ENCODE results near the gene LTBR. TPM values are rescaled to one million over a fixed set of nuclear protein-coding genes. Genes with fewer than 3 reads are reported as not detected.

The LTBR gene
- total RNA-seq, 1 donor = 121 TPM

DNA sequence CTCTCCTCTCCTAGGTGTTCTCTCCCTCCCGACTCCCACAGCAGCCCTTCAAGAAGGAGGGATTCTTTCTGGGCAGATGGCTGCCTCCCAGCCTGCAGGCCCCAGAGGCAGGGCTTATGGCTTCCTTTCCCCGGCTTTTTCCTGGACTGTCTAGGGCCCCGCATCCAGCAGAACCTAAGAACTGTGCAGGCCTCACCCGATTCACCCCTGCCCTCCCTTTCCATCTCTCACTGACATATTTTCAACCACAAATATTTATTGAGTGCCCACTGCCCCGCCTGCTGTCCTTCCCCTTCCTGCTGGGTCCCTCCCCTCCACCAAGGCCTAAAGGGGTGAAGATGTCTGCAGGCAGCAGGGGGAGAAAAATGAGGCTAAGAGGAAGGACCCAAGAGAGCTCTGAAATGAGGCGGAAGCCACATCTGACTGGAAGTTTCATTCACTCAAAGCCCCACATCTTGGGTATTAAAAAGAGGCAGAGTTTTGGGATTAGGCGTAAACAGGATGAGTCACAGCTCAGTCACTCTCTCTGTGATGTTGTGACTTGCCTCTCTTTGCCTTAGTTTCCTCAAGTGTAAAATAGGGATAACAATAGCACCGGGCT is 11.5 kb upstream of the LTBR start:
- Histone ChIP-seq H3K27me3 (ENCODE audit: insufficient read depth, low read length) (no peaks in the 10 kb centered on the region), H3K4me2 (ENCODE audit: insufficient read depth, low read length) (peak overlapping the region; percentile 44), H3K9me3 (ENCODE audit: low read depth, low read length) (no peaks in the 10 kb centered on the region), H3K4me3 (ENCODE audit: insufficient read depth, low read length) (no peak overlapping the region), H4K20me1 (ENCODE audit: insufficient read depth, low read length) (no peaks in the 10 kb centered on the region), H3K27ac (ENCODE audit: low read depth, low read length) (peak overlapping the region; percentile 73), H3K79me2 (ENCODE audit: insufficient read depth, low read length) (no peaks in the 10 kb centered on the region), H2AFZ (ENCODE audit: low read length) (peak overlapping the region; percentile 44), H3K4me1 (ENCODE audit: insufficient read depth, low read length) (peaks cover 41% of the 10 kb centered on the region), H3K36me3 (ENCODE audit: insufficient read depth, low read length) (no peaks in the 10 kb centered on the region)
- TF ChIP-seq, protein P1, sequence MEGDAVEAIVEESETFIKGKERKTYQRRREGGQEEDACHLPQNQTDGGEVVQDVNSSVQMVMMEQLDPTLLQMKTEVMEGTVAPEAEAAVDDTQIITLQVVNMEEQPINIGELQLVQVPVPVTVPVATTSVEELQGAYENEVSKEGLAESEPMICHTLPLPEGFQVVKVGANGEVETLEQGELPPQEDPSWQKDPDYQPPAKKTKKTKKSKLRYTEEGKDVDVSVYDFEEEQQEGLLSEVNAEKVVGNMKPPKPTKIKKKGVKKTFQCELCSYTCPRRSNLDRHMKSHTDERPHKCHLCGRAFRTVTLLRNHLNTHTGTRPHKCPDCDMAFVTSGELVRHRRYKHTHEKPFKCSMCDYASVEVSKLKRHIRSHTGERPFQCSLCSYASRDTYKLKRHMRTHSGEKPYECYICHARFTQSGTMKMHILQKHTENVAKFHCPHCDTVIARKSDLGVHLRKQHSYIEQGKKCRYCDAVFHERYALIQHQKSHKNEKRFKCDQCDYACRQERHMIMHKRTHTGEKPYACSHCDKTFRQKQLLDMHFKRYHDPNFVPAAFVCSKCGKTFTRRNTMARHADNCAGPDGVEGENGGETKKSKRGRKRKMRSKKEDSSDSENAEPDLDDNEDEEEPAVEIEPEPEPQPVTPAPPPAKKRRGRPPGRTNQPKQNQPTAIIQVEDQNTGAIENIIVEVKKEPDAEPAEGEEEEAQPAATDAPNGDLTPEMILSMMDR (IDR thresholded peaks at IDR 0.05; ENCODE audit: extremely low read depth, low read depth, low read length) = no peak
- DNase-seq (ENCODE audit: insufficient read length, low spot score, missing footprints) = peak; percentile 95

DNA sequence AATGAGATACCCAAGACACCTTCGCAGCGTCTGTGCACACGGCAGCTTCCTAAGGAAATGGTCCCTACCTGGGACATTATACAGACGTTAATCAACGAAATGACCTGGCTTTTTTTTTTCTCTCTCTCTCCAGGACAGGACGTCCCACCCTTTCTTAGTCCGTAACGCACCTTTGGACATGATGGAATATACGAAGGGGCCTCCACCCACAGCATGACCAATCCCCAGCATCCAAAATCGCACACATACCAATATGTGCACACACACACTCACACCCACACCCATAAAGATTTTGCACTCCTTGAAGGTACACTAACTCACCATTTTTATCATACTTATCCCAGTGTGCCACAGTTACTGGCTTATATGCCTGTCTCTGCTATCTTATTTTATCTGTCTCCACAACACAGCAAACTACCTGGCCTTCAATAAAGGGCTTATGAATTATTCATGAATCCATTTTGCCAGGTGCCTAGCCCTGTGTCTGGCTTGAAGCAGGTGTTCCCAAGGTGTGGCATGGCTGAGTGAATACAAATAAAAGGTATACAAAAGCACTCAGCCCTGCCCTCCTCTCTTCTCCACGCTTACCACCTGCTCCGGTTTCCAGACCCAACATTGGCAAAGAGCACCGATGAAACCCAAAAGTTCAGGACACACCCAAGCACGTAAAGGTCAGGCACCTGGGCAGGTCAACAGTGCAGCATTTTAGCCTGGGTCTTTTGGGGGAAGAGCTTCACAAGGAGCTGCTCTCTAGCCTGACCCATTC is 10.8 kb upstream of the LTBR start:
- H3K4me1 ChIP-seq (ENCODE audit: insufficient read depth, low read length) = peaks cover 43% of the 10 kb centered on the region
- H3K4me3 ChIP-seq (ENCODE audit: insufficient read depth, low read length) = no peak overlapping the region
- no peak overlapping the region for H2AFZ ChIP-seq (ENCODE audit: low read length)
- H3K4me2 ChIP-seq (ENCODE audit: insufficient read depth, low read length) = peak overlapping the region; percentile 44
- peak overlapping the region; percentile 73 for H3K27ac ChIP-seq (ENCODE audit: low read depth, low read length)
- DNase-seq (ENCODE audit: insufficient read length, low spot score, missing footprints) = peak; percentile 72
- H3K79me2 ChIP-seq (ENCODE audit: insufficient read depth, low read length) = no peaks in the 10 kb centered on the region
- H3K36me3 ChIP-seq (ENCODE audit: insufficient read depth, low read length) = no peaks in the 10 kb centered on the region
- TF ChIP-seq, protein P1 (IDR thresholded peaks at IDR 0.05; ENCODE audit: extremely low read depth, low read depth, low read length) = no peak
- no peaks in the 10 kb centered on the region for H3K9me3 ChIP-seq (ENCODE audit: low read depth, low read length)
- H4K20me1 ChIP-seq (ENCODE audit: insufficient read depth, low read length) = no peaks in the 10 kb centered on the region
- H3K27me3 ChIP-seq (ENCODE audit: insufficient read depth, low read length) = no peaks in the 10 kb centered on the region

DNA sequence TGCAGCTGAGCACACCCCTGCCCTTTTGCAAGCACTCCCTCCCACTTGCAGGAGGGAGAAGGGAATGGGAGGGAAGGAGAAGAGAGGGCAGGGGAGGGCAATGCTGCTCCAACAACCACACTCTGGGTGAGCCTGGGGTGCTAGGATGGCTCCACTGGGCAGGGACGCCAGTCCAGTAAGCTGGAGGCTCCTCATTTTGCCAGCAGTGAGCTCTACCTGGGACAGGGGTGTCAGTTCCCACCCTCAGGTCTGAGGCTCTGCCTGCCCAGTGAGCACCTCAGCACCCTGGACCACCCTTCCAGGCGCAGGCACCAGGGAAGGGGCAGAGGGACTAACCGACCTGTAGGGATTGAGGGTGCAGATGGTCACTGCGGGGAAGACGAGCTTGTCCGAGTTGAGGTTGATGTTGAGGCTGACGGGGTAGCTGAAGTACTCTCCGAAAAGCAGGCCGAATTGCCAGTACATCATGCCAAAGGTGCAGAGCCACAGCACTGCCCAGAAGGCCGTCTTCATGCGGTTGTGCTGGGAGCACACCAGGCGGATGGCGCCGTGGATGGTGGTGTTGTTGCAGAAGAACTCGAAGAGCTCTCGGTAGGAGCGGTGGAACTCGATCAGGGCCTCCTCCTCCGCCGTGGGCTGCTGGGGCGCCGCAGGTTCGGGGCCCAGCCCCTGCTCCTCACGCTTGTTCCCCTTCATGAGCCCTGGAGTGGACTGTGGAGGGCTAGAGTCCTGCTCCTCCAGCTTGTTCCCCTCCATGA is 9.8 kb upstream of the LTBR start:
- TF ChIP-seq, protein P1 (IDR thresholded peaks at IDR 0.05; ENCODE audit: extremely low read depth, low read depth, low read length) = no peak

DNA sequence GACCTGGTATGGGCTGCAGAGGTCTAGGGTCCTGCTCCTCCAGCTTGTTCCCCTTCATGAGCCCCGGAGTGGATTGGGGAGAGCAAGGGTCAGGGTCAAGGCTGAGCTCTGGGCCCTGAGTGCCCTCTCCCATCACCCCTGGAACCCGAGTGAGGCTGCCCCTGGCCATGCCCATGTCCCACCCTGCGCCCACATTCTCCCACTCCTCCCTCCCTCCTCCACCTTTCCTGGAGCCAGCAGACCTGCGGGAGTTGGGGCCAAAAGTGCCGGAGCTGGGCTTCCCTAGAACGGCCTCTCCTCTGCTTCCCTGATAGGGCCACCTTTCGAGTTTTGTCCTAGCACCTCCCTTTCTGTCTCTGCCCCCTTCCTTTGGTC is 9.2 kb upstream of the LTBR start:
- no peaks in the 10 kb centered on the region for H3K79me2 ChIP-seq (ENCODE audit: insufficient read depth, low read length)
- H3K4me3 ChIP-seq (ENCODE audit: insufficient read depth, low read length) = no peak overlapping the region
- H3K4me1 ChIP-seq (ENCODE audit: insufficient read depth, low read length) = peaks cover 43% of the 10 kb centered on the region
- H2AFZ ChIP-seq (ENCODE audit: low read length) = no peak overlapping the region
- H3K9me3 ChIP-seq (ENCODE audit: low read depth, low read length) = no peaks in the 10 kb centered on the region
- no peak for DNase-seq (ENCODE audit: insufficient read length, low spot score, missing footprints)
- H3K27me3 ChIP-seq (ENCODE audit: insufficient read depth, low read length) = no peaks in the 10 kb centered on the region
- no peaks in the 10 kb centered on the region for H3K36me3 ChIP-seq (ENCODE audit: insufficient read depth, low read length)
- H3K27ac ChIP-seq (ENCODE audit: low read depth, low read length) = no peak overlapping the region
- TF ChIP-seq, protein P1 (IDR thresholded peaks at IDR 0.05; ENCODE audit: extremely low read depth, low read depth, low read length) = no peak
- no peaks in the 10 kb centered on the region for H4K20me1 ChIP-seq (ENCODE audit: insufficient read depth, low read length)
- no peak overlapping the region for H3K4me2 ChIP-seq (ENCODE audit: insufficient read depth, low read length)

More for the DNA sequence above, 9.8 kb upstream of the LTBR start:
- Histone ChIP-seq H3K27me3 (ENCODE audit: insufficient read depth, low read length) (no peaks in the 10 kb centered on the region), H3K9me3 (ENCODE audit: low read depth, low read length) (no peaks in the 10 kb centered on the region), H4K20me1 (ENCODE audit: insufficient read depth, low read length) (no peaks in the 10 kb centered on the region), H2AFZ (ENCODE audit: low read length) (no peak overlapping the region), H3K4me2 (ENCODE audit: insufficient read depth, low read length) (no peak overlapping the region), H3K4me3 (ENCODE audit: insufficient read depth, low read length) (no peak overlapping the region), H3K79me2 (ENCODE audit: insufficient read depth, low read length) (no peaks in the 10 kb centered on the region), H3K27ac (ENCODE audit: low read depth, low read length) (no peak overlapping the region), H3K36me3 (ENCODE audit: insufficient read depth, low read length) (no peaks in the 10 kb centered on the region), H3K4me1 (ENCODE audit: insufficient read depth, low read length) (peaks cover 43% of the 10 kb centered on the region)
- peak; percentile 30 for DNase-seq (ENCODE audit: insufficient read length, low spot score, missing footprints)
